GM23248 (cell line): ENCODE data around the gene MDM4.

ENCODE experiments used
- EZH2 ChIP-seq: fragments of 200-600 bp; sonication (generic); IDR thresholded peaks from 2 replicates; pipeline ENCODE4 v1.6.1; 2018; ENCODE audit warnings: antibody characterized with exemption, mild to moderate bottlenecking; ENCODE audit not compliant: insufficient read depth, poor library complexity, severe bottlenecking
- EZH2phosphoT487 ChIP-seq: fragments of 200-600 bp; sonication (generic); IDR thresholded peaks from 2 replicates; pipeline ENCODE4 v1.6.1; 2018; ENCODE audit warnings: antibody characterized with exemption, moderate library complexity, mild to moderate bottlenecking, low read depth; ENCODE audit not compliant: insufficient read depth

DNA sequence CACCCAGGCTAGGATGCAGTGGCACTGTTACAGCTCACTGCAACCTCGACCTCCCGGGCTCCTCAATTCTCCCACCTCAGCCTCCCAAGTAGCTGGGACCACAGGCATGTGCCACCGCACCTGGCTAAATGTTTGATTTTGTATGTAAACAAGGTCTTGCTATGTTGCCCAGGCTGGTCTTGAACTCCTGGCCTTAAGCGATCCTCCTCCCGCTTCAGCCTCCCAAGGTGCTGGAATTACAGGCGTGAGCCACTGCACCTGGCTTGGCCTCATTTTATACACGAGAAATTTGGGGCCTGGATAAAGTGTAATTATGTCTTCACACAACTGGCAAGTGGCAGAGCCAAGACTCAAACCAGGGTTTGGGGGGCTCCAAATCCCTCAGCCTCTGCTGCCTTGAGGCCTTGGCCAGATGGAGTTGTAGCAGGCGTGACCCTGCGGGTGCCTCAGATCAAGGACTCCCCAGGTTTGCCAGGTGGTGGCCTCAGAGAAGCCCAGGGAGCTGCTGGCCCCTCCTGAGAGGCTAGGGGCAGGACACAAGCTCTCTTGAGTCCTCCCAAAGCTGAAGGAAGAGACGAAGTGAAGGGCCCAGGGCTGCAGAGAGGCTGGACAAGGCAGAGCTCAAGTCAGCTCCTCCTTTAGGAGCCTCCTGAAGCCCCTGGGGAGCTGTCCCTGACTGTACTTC is 61.7 kb downstream of the MDM4 start:
- TF ChIP-seq EZH2, result no peak
- TF ChIP-seq EZH2phosphoT487, result no peak
